Measurements from ENCODE around the gene DCUN1D3.

DNA sequence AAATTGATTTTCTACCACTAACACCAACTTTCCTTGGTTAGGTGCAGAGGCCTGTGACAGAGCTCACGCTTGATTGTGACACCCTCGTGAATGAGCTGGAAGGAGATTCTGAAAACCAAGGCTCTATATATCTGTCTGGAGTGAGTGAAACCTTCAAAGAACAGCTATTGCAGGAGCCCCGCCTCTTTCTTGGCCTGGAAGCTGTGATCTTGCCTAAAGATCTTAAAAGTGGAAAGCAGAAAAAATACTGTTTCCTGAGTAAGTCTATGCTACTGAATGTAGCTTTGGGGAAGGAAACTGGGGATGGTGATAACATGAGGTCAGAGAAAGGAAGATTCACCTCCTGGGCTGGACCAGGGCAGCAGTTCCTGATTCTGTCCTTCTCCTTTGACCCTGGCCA, 55.6 kb downstream of the DCUN1D3 start:
- TF ChIP-seq CTCF (IDR thresholded peaks at IDR 0.05) (no peak), POLR2A (IDR thresholded peaks at IDR 0.05) (no peak)

Measured in uterus (tissue), 2 donors.